ENCODE results near the gene SUCLG2.

DNA sequence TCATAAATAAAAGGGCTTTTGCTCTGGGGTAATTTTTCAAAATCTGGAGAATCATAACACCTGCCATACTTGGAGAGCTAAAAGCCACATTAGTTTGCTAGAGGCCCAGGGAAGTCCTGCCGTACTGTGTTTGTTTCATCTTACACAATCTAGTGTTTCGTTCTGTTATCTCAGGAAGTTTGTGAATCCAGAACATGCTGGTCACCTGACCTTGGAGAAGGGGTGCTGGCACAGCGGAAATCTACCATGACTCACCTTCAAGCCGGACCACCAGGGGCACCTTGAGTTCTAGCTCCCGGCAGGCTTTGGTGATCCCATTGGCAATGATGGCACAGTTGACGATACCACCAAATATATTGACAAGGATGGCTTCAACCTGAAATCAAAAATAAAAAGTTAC is 253.9 kb downstream of the SUCLG2 start:
- TF ChIP-seq POLR2A (IDR thresholded peaks at IDR 0.05; ENCODE audit: low read depth, low read length), result no peak
- no peak for TF ChIP-seq POLR2AphosphoS5 (IDR thresholded peaks at IDR 0.05; ENCODE audit: low read depth, low read length)

Measured in GM12892 (cell line).